ENCODE measurements around the gene BOLA1. TPM values are rescaled to one million over a fixed set of nuclear protein-coding genes. Genes with fewer than 3 reads are reported as not detected.

Gene BOLA1
- total RNA-seq, 1 experiment from 2014 or later = 1.2 TPM

GRCh38 chr1:149896575-149896974 is 2.8 kb upstream of the BOLA1 start:
- H3K9ac ChIP-seq (ENCODE audit: low read length) = no peak overlapping the region
- DNase-seq = no peak
- H3K4me3 ChIP-seq (ENCODE audit: low read length) = no peak overlapping the region
- no peaks in the 10 kb centered on the region for H3K79me2 ChIP-seq (ENCODE audit: low read length)
- H3K27me3 ChIP-seq (ENCODE audit: low read length) = no peaks in the 10 kb centered on the region
- peaks cover 5% of the 10 kb centered on the region for H3K4me1 ChIP-seq (ENCODE audit: low read length)
- H3K9me2 ChIP-seq (replicated peaks; ENCODE audit: insufficient read depth, low read length) = no peaks in the 10 kb centered on the region
- H2AFZ ChIP-seq (ENCODE audit: low read length) = no peak overlapping the region
- no peak overlapping the region for H3K4me2 ChIP-seq (ENCODE audit: low read depth, low read length, poor library complexity, severe bottlenecking)
- no peak overlapping the region for H3K27ac ChIP-seq (ENCODE audit: low read length)
- H3K9me3 ChIP-seq (ENCODE audit: low read length) = no peaks in the 10 kb centered on the region
- no peaks in the 10 kb centered on the region for H4K20me1 ChIP-seq (ENCODE audit: insufficient read depth, low read depth, low read length)
- H3K36me3 ChIP-seq (ENCODE audit: insufficient read depth, low read length) = no peaks in the 10 kb centered on the region

- DNase-seq = no peak
- Histone ChIP-seq H3K4me2 (ENCODE audit: low read depth, low read length, poor library complexity, severe bottlenecking) (no peak overlapping the region), H3K9me2 (replicated peaks; ENCODE audit: insufficient read depth, low read length) (no peaks in the 10 kb centered on the region), H3K27ac (ENCODE audit: low read length) (no peak overlapping the region), H3K4me3 (ENCODE audit: low read length) (no peak overlapping the region), H2AFZ (ENCODE audit: low read length) (no peak overlapping the region), H3K4me1 (ENCODE audit: low read length) (peaks cover 5% of the 10 kb centered on the region), H3K36me3 (ENCODE audit: insufficient read depth, low read length) (no peaks in the 10 kb centered on the region), H4K20me1 (ENCODE audit: insufficient read depth, low read depth, low read length) (no peaks in the 10 kb centered on the region), H3K9me3 (ENCODE audit: low read length) (no peaks in the 10 kb centered on the region), H3K27me3 (ENCODE audit: low read length) (no peaks in the 10 kb centered on the region), H3K79me2 (ENCODE audit: low read length) (no peaks in the 10 kb centered on the region), H3K9ac (ENCODE audit: low read length) (no peak overlapping the region)
Measured at GRCh38 chr1:149903836-149904491, 4.6 kb downstream of the BOLA1 start.

- no peak overlapping the region for H2AFZ ChIP-seq (ENCODE audit: low read length)
- no peak overlapping the region for H3K4me2 ChIP-seq (ENCODE audit: low read depth, low read length, poor library complexity, severe bottlenecking)
- H3K27ac ChIP-seq (ENCODE audit: low read length) = no peak overlapping the region
- no peak overlapping the region for H3K4me3 ChIP-seq (ENCODE audit: low read length)
- H3K36me3 ChIP-seq (ENCODE audit: insufficient read depth, low read length) = no peaks in the 10 kb centered on the region
- H3K79me2 ChIP-seq (ENCODE audit: low read length) = no peaks in the 10 kb centered on the region
- H3K9me2 ChIP-seq (replicated peaks; ENCODE audit: insufficient read depth, low read length) = no peaks in the 10 kb centered on the region
- H3K9me3 ChIP-seq (ENCODE audit: low read length) = no peaks in the 10 kb centered on the region
- no peak for DNase-seq
- H4K20me1 ChIP-seq (ENCODE audit: insufficient read depth, low read depth, low read length) = no peaks in the 10 kb centered on the region
- no peaks in the 10 kb centered on the region for H3K27me3 ChIP-seq (ENCODE audit: low read length)
- H3K4me1 ChIP-seq (ENCODE audit: low read length) = no peaks in the 10 kb centered on the region
- no peak overlapping the region for H3K9ac ChIP-seq (ENCODE audit: low read length)
Measured at GRCh38 chr1:149906570-149907075, 7.3 kb downstream of the BOLA1 start.

GRCh38 chr1:149914545-149914944 is 15.2 kb downstream of the BOLA1 start:
- H3K4me1 ChIP-seq (ENCODE audit: low read length) = no peaks in the 10 kb centered on the region
- H4K20me1 ChIP-seq (ENCODE audit: insufficient read depth, low read depth, low read length) = no peaks in the 10 kb centered on the region
- no peak overlapping the region for H2AFZ ChIP-seq (ENCODE audit: low read length)
- H3K27ac ChIP-seq (ENCODE audit: low read length) = no peak overlapping the region
- DNase-seq = no peak
- H3K4me3 ChIP-seq (ENCODE audit: low read length) = no peak overlapping the region
- no peaks in the 10 kb centered on the region for H3K9me3 ChIP-seq (ENCODE audit: low read length)
- H3K4me2 ChIP-seq (ENCODE audit: low read depth, low read length, poor library complexity, severe bottlenecking) = no peak overlapping the region
- H3K79me2 ChIP-seq (ENCODE audit: low read length) = no peaks in the 10 kb centered on the region
- no peak overlapping the region for H3K9ac ChIP-seq (ENCODE audit: low read length)
- H3K27me3 ChIP-seq (ENCODE audit: low read length) = no peaks in the 10 kb centered on the region
- no peaks in the 10 kb centered on the region for H3K9me2 ChIP-seq (replicated peaks; ENCODE audit: insufficient read depth, low read length)
- no peaks in the 10 kb centered on the region for H3K36me3 ChIP-seq (ENCODE audit: insufficient read depth, low read length)

GRCh38 chr1:149915429-149916192 is 16.2 kb downstream of the BOLA1 start:
- Histone ChIP-seq H2AFZ (ENCODE audit: low read length) (no peak overlapping the region), H3K4me2 (ENCODE audit: low read depth, low read length, poor library complexity, severe bottlenecking) (no peak overlapping the region)

GRCh38 chr1:149916193-149916897 is 17.0 kb downstream of the BOLA1 start:
- no peak for DNase-seq
- Histone ChIP-seq H3K4me1 (ENCODE audit: low read length) (no peaks in the 10 kb centered on the region), H3K9me3 (ENCODE audit: low read length) (no peaks in the 10 kb centered on the region), H3K9ac (ENCODE audit: low read length) (no peak overlapping the region), H3K27me3 (ENCODE audit: low read length) (no peaks in the 10 kb centered on the region), H3K4me2 (ENCODE audit: low read depth, low read length, poor library complexity, severe bottlenecking) (no peak overlapping the region), H2AFZ (ENCODE audit: low read length) (no peak overlapping the region), H3K4me3 (ENCODE audit: low read length) (no peak overlapping the region), H3K36me3 (ENCODE audit: insufficient read depth, low read length) (no peaks in the 10 kb centered on the region), H4K20me1 (ENCODE audit: insufficient read depth, low read depth, low read length) (no peaks in the 10 kb centered on the region), H3K27ac (ENCODE audit: low read length) (no peak overlapping the region), H3K9me2 (replicated peaks; ENCODE audit: insufficient read depth, low read length) (no peaks in the 10 kb centered on the region), H3K79me2 (ENCODE audit: low read length) (no peaks in the 10 kb centered on the region)

More at GRCh38 chr1:149915429-149916192, 16.2 kb downstream of the BOLA1 start:
- H3K4me1 ChIP-seq (ENCODE audit: low read length) = no peaks in the 10 kb centered on the region
- H3K36me3 ChIP-seq (ENCODE audit: insufficient read depth, low read length) = no peaks in the 10 kb centered on the region
- H3K27ac ChIP-seq (ENCODE audit: low read length) = no peak overlapping the region
- H3K27me3 ChIP-seq (ENCODE audit: low read length) = no peaks in the 10 kb centered on the region
- no peaks in the 10 kb centered on the region for H3K79me2 ChIP-seq (ENCODE audit: low read length)
- H3K9me3 ChIP-seq (ENCODE audit: low read length) = no peaks in the 10 kb centered on the region
- no peak overlapping the region for H3K4me3 ChIP-seq (ENCODE audit: low read length)
- no peaks in the 10 kb centered on the region for H3K9me2 ChIP-seq (replicated peaks; ENCODE audit: insufficient read depth, low read length)
- no peaks in the 10 kb centered on the region for H4K20me1 ChIP-seq (ENCODE audit: insufficient read depth, low read depth, low read length)
- no peak for DNase-seq
- H3K9ac ChIP-seq (ENCODE audit: low read length) = no peak overlapping the region

GRCh38 chr1:149916898-149917252 is 17.5 kb downstream of the BOLA1 start:
- H3K9ac ChIP-seq (ENCODE audit: low read length) = no peak overlapping the region
- no peaks in the 10 kb centered on the region for H3K9me2 ChIP-seq (replicated peaks; ENCODE audit: insufficient read depth, low read length)
- H3K4me2 ChIP-seq (ENCODE audit: low read depth, low read length, poor library complexity, severe bottlenecking) = no peak overlapping the region
- no peak for DNase-seq
- no peak overlapping the region for H3K27ac ChIP-seq (ENCODE audit: low read length)
- H2AFZ ChIP-seq (ENCODE audit: low read length) = no peak overlapping the region
- no peaks in the 10 kb centered on the region for H3K4me1 ChIP-seq (ENCODE audit: low read length)
- no peaks in the 10 kb centered on the region for H3K36me3 ChIP-seq (ENCODE audit: insufficient read depth, low read length)
- no peaks in the 10 kb centered on the region for H3K79me2 ChIP-seq (ENCODE audit: low read length)
- H4K20me1 ChIP-seq (ENCODE audit: insufficient read depth, low read depth, low read length) = no peaks in the 10 kb centered on the region
- H3K9me3 ChIP-seq (ENCODE audit: low read length) = no peaks in the 10 kb centered on the region
- no peaks in the 10 kb centered on the region for H3K27me3 ChIP-seq (ENCODE audit: low read length)
- H3K4me3 ChIP-seq (ENCODE audit: low read length) = no peak overlapping the region

- Histone ChIP-seq H3K4me1 (ENCODE audit: low read length) (no peaks in the 10 kb centered on the region), H3K4me2 (ENCODE audit: low read depth, low read length, poor library complexity, severe bottlenecking) (no peak within 1 kb of the TSS), H3K9me2 (replicated peaks; ENCODE audit: insufficient read depth, low read length) (no peaks in the 10 kb centered on the region), H3K9ac (ENCODE audit: low read length) (no peak within 1 kb of the TSS), H4K20me1 (ENCODE audit: insufficient read depth, low read depth, low read length) (no peaks in the 10 kb centered on the region), H3K36me3 (ENCODE audit: insufficient read depth, low read length) (peaks cover 2% of the 10 kb centered on the region), H3K27ac (ENCODE audit: low read length) (no peak within 1 kb of the TSS), H3K4me3 (ENCODE audit: low read length) (no peak within 1 kb of the TSS), H3K27me3 (ENCODE audit: low read length) (no peaks in the 10 kb centered on the region), H2AFZ (ENCODE audit: low read length) (no peak within 1 kb of the TSS), H3K9me3 (ENCODE audit: low read length) (no peaks in the 10 kb centered on the region), H3K79me2 (ENCODE audit: low read length) (no peaks in the 10 kb centered on the region)
- DNase-seq = no peak
Measured at GRCh38 chr1:149917571-149918144, 18.3 kb downstream of the BOLA1 start, which contains the start of gene SV2A. TSS of gene SV2A (minus strand) at chr1:149917844. CDS start at chr1:149913840, 4,004 bp downstream.
